GM21423 (cell line): Measurements from ENCODE around the gene NGFR.
"Not testable (repeated sequence)": the region's sequence is repeated elsewhere in the genome, so short reads cannot be mapped to it uniquely, and the experiment has no call there.

Source experiments
- ATAC-seq: cut with Tn5 transposase; IDR thresholded peaks from one replicate; pipeline ENCODE4 v1.9.1; 2021; ENCODE audit warnings: mild to moderate bottlenecking, moderate library complexity; ENCODE audit not compliant: unreplicated experiment

Gene NGFR

DNA sequence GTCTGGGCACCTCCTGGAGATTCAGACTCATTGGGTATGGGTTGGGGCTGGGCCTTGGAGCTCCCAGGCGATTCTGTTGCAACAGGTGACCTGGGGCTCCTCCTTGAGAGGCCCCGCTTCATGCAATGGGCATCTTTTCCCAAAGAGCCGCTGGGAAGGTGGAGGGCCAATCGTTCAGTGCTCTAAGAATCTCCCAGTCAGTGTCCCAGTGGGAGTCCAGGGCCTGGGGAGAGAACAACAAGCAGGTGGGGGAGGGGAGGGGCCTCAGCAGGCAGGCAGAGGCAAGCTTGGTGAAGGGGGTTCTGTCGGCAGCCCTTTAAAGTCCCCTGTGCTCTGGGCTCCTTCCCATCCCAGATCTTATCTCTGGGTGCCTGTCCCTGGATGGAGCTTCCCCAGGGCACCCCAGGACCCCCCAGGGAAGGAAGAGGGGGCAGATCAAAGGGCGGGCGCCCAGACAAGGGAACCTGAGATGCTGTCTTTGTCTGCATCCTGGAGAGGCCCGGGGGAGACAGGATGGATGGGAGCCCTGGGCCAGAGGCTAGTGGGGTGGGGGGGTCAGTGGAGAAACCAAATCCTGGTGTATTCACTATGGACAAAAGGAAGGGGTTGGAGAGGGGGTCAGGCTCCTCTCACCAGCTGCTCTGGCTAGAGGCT lies 50.0 kb downstream of the NGFR start:
- no peak for ATAC-seq

DNA sequence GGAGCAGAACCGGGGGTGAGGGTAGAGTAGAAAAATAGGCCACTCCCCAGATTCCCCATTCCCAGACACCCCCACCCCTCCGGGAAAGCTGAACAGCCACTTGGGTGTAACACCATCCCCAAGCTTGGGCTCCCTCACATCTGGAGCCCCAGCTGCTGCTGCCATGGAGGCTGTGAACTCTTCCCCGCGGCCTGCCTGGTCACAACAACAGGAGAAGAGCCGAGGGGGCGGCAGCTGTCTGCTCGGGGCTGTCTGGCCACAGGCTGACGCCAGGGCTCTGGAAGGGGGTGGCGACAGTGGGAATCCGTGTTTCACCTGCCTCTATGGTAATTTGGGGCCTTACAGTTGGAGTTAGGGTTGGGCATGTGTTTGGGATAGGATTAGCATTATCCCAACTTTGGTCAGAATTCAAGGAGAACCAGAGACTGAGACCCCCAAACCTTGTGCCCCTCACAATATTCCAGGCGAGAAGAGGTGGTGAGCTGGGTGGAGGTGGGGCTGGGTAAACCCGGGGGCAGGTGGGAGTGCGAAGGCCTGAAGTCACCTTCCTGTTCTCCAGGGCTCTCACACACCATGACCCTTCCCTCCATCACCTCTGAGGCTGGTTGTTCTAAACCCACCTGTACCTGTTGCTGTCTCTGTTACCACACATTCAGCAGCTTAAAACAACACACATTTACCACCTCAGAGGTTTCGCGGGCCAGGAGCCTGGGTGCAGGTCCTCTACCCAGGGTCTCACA lies 50.9 kb downstream of the NGFR start:
- no peak for ATAC-seq

- ATAC-seq: no peak
Observed at GRCh38 chr17:49546546-49547535, 51.7 kb downstream of the NGFR start.

- ATAC-seq: no peak
Observed at GRCh38 chr17:49547566-49547965, 52.5 kb downstream of the NGFR start.

GRCh38 chr17:49548051-49548505 lies 53.0 kb downstream of the NGFR start:
- no peak for ATAC-seq

GRCh38 chr17:49548506-49549310 lies 53.6 kb downstream of the NGFR start:
- no peak for ATAC-seq

- ATAC-seq: no peak
Observed at GRCh38 chr17:49549311-49549605, 54.2 kb downstream of the NGFR start.

DNA sequence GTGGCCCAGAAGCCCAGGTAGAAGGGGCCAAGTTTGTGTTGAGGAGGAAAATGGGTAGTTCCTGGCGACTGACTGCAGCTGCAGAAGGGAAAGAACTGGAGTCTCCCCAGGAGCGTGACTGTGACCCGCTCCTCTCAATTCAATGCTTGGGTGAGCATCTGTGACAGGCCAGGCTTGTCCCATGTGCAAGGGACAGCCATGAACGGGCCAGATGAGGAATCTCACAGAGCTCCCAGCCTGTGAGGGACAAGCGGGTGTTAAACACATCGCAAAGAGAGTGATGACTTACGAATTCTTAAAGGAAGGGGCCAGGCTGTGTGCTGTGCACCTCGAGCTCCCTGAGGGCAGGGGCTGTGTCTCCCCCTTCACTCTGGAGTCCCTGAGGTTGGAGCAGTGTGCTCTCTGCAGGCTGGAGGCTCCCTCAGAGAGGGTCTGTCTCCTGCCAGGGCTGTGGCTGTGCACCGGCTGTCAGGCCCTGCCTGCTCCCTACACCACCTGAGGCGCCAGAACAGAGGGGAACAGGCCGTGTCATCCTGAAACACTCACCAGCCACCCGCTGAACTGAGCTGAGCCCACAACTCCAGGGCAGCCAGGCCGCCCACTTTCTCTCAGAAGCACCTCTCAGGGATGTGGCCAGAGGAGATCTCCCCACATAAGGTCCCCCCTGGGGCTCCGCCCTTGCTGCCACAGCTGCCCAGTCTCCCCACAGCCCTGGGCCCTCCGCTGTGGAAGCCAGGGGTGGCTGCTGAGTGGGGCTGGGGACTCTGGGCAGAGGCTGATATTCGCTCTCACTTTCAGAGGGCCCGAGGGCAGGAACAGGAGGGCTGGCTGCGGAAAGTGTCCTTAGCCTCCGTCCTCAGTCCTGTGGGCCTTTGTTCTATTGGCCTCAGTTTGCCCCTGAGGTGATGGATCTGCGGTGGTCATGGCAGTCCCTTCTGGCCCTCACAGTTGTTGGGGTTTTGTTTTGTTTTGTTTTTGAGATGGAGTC lies 54.9 kb downstream of the NGFR start:
- ATAC-seq: no peak

DNA sequence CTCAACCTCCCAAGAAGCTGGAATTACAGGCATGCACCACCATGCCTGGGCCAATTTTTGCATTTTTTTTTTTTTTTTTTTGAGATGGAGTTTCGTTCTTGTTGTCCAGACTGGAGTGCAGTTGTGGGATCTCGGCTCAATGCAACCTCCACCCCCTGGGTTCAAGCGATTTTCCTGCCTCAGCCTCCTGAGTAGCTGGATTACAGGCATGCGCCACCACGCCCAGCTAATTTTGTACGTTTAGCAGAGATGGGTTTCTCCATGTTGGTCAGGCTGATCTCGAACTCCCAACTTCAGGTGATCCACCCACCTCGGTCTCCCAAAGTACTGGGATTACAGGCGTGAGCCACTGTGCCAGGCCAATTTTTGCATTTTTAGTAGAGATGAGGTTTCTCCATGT lies 55.7 kb downstream of the NGFR start:
- not testable (repeated sequence) for ATAC-seq

DNA sequence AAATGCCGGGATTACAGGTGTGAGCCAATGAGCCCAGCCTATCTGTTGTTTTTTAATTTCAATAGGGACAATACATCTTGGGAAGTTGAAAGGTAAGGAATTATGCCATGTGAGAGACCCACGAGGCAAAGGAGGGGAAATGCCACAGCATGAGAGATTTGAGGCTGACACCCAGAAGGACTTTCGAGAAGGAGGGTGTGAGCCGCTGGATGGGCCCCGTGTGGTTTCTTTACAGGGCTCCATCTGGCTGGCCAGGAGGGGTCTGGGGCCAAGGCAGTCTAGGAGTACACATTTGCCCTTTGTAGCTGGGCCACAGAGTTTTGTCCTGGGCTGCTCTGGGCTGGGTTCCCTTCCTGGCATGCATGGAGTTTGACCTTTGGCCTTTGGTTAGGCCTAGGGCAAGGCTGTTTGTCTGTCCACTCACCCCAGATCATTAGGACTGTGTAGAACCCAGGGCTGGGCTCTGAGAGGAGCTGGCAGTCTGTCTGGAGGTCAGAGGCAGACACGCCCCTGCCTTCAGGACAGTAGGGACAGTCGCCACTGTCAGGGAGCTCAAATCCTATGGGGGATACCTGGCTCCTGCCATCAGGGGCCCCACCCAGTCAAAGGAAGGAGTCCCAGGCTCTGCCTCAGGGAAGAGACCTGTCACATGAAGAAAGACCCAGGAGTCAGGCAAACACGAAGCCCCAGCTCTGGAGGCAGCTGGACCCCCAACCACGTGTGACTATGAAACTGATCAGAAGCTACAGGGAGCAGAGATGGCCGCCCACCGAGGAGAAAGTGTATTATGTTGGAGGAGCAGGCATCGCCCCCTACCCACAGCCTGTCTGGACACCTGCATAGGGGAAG lies 56.4 kb downstream of the NGFR start:
- no peak for ATAC-seq

- ATAC-seq: no peak
Observed at GRCh38 chr17:49552070-49552751, 57.1 kb downstream of the NGFR start.

- no peak for ATAC-seq
Observed at GRCh38 chr17:49553676-49554335, 58.7 kb downstream of the NGFR start.

GRCh38 chr17:49554694-49555494 lies 59.8 kb downstream of the NGFR start:
- ATAC-seq: no peak

- no peak for ATAC-seq
Observed at GRCh38 chr17:49555495-49556222, 60.6 kb downstream of the NGFR start.

GRCh38 chr17:49556223-49556943 lies 61.3 kb downstream of the NGFR start:
- peak; percentile 64 for ATAC-seq
